Posterior vena cava (tissue), 2 donors: ENCODE results near the gene COA1. TPM values are rescaled to one million over a fixed set of nuclear protein-coding genes. Genes with fewer than 3 reads are reported as not detected.

Source experiments
- DNase-seq: peaks from one replicate; pipeline ENCODE4 v3.0.0-alpha.2; 2020; ENCODE audit warnings: low spot score
- intact Hi-C, 2 donors: fragments of 100-400 bp; cut with DNase I; formaldehyde crosslinking; loops; one replicate each; pipeline versions ENCODE4 v1.14.1 to v1.14.2; 2022 to 2023
- total RNA-seq, 2 donors: library from RNA; stranded (reverse); fragmentation: NEBNext Ultra II Directional; extraction: Animal tissue kit (Norgen Biotek cat#: 25700); gene quantifications; one replicate each; pipeline ENCODE4 v1.2.1, GENCODE V29; 2021
- donor health status: DM: yes; HTN: yes; CAD: no.
- donor health status: DM: yes; HTN: yes; CAD: no.

COA1 gene
- total RNA-seq, 2 donors from 2014 or later: 29.0 to 29.6 TPM

GRCh38 chr7:43760861-43761260 lies 31.5 kb upstream of the COA1 start:
- DNase-seq: no peak
- intact Hi-C loops: no loop called here

GRCh38 chr7:43758822-43759683 lies 29.7 kb upstream of the COA1 start:
- intact Hi-C loops: no loop called here
- peak; percentile 85 for DNase-seq

- peak; percentile 90 for DNase-seq
- intact Hi-C loops: no loop called here
Observed at GRCh38 chr7:43758029-43758821, 28.9 kb upstream of the COA1 start, which contains the start of gene BLVRA. TSS of gene BLVRA (plus strand) at chr7:43758680. CDS start at chr7:43771159, 12,479 bp downstream.

GRCh38 chr7:43757073-43757720 lies 27.9 kb upstream of the COA1 start:
- intact Hi-C loops: no loop called here
- DNase-seq: no peak

GRCh38 chr7:43756368-43757072 lies 27.2 kb upstream of the COA1 start:
- intact Hi-C loops: no loop called here
- DNase-seq: no peak

- intact Hi-C loops: no loop called here
- no peak for DNase-seq
Observed at GRCh38 chr7:43754596-43754995, 25.3 kb upstream of the COA1 start.

GRCh38 chr7:43753843-43754242 lies 24.5 kb upstream of the COA1 start:
- DNase-seq: no peak

GRCh38 chr7:43753271-43753810 lies 24.0 kb upstream of the COA1 start:
- intact Hi-C loops: no loop called here
- DNase-seq: no peak

More at GRCh38 chr7:43753843-43754242, 24.5 kb upstream of the COA1 start:
- intact Hi-C loops: no loop called here

- no peak for DNase-seq
- intact Hi-C loops: no loop called here
Observed at GRCh38 chr7:43752411-43752810, 23.1 kb upstream of the COA1 start.

- no peak for DNase-seq
- intact Hi-C loops: no loop called here
Observed at GRCh38 chr7:43750016-43750887, 20.9 kb upstream of the COA1 start.

- intact Hi-C loops: no loop called here
Observed at GRCh38 chr7:43749383-43749940, 20.1 kb upstream of the COA1 start.

GRCh38 chr7:43747328-43748105 lies 18.2 kb upstream of the COA1 start:
- intact Hi-C loops: no loop called here
- no peak for DNase-seq

More at GRCh38 chr7:43749383-43749940, 20.1 kb upstream of the COA1 start:
- no peak for DNase-seq

- DNase-seq: no peak
- intact Hi-C loops: no loop called here
Observed at GRCh38 chr7:43742692-43743091, 13.4 kb upstream of the COA1 start.

- intact Hi-C loops: no loop called here
- no peak for DNase-seq
Observed at GRCh38 chr7:43737467-43738127, 8.3 kb upstream of the COA1 start.

GRCh38 chr7:43735802-43736603 lies 6.7 kb upstream of the COA1 start:
- intact Hi-C loops: no loop called here
- DNase-seq: no peak

GRCh38 chr7:43735403-43735801 lies 6.1 kb upstream of the COA1 start:
- DNase-seq: no peak
- intact Hi-C loops: no loop called here
